HG03442 (cell line): ENCODE results near the gene FLOT2.
"Not testable (repeated sequence)": the region's sequence is repeated elsewhere in the genome, so short reads cannot be mapped to it uniquely, and the experiment has no call there.

Experiments used
- ATAC-seq: cut with Tn5 transposase; IDR thresholded peaks from one replicate; pipeline ENCODE4 v1.9.1; 2021; ENCODE audit warnings: mild to moderate bottlenecking, moderate library complexity; ENCODE audit not compliant: unreplicated experiment

Gene FLOT2

DNA sequence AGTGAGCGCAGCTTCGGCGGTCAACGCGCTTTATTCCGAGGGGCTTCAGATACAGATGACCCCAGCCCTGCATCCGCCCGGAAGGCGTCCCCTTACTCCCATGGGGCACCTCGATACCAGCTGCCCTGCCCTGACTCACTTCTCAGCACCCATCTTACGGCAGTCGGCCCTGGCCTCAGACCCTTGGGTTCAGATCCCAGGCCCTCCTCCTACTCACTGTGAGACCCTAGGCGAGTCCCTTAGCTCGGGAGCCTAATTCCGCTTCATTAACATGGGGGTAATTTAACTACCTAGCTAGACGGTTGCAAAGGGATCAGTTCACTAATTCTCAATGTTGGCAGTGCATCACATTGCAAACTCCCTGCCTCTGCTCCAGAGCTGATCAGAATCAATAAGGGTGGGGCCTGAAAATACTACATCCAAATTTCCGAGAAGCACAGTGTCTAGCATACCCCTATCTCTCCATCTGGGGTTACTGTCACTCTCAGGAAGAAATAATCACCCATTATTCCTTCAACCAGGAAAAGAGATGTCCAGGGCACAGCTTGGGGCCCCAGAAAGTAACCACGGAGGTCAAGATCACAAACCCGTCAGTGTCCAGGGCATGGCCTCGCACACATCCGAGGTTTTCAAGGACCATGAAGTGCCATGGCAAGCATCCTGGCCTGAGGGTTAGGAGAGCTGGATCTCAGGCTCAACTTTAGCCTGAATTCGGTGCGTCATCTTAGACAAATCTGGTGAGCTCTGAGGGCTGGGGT lies 415 bp upstream of the FLOT2 start:
- ATAC-seq: no peak

DNA sequence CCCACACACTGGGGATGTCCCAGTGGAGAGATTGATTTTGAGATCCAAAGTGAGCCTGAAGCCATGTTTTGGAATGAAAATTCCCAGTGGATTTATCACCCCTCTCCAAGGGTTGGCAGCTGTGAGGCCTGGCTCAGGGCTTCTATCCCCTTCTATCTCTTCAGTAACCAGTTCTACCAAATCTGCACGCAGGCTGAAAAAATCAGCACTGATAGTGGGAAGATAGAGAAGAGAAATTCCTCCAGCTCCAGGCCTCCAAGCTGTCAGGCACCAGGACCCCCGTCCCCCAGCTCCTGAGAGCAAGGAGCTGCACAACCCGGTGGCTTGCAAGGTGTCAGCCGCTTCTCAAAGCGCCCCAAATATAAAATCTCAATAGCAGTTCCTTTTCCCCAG lies 1.0 kb downstream of the FLOT2 start:
- no peak for ATAC-seq

DNA sequence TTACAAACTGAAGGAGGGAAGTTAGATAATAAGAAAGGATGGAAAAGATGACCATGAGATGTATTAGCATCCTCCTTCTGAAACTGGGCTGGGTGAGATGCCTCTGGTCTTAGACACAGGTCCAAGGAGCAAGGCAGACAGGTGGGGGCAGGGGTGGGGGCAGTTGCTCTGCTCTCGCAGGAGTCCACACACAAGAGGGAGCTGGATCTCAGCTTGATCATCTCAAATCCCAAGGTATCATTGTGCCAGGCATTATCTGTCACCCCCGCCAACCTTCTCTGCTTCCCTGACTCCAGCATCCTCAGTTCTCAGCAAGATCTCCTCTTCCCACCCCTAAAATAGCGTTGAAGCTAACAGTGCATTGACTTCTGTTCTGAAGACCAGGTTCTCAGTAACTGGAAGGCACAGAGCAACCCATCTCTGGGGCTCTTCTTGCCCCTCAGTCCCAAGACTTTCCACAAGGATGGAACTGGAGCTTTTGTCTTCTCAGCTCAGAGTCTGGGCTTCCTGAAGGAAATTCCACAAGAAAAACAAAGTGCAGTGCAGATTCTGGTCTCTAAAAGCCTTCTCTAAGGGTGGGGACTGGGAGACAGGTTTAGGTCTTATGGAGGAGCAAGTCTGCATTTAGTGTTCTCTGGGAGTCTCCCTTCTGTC lies 1.6 kb downstream of the FLOT2 start:
- ATAC-seq: no peak

DNA sequence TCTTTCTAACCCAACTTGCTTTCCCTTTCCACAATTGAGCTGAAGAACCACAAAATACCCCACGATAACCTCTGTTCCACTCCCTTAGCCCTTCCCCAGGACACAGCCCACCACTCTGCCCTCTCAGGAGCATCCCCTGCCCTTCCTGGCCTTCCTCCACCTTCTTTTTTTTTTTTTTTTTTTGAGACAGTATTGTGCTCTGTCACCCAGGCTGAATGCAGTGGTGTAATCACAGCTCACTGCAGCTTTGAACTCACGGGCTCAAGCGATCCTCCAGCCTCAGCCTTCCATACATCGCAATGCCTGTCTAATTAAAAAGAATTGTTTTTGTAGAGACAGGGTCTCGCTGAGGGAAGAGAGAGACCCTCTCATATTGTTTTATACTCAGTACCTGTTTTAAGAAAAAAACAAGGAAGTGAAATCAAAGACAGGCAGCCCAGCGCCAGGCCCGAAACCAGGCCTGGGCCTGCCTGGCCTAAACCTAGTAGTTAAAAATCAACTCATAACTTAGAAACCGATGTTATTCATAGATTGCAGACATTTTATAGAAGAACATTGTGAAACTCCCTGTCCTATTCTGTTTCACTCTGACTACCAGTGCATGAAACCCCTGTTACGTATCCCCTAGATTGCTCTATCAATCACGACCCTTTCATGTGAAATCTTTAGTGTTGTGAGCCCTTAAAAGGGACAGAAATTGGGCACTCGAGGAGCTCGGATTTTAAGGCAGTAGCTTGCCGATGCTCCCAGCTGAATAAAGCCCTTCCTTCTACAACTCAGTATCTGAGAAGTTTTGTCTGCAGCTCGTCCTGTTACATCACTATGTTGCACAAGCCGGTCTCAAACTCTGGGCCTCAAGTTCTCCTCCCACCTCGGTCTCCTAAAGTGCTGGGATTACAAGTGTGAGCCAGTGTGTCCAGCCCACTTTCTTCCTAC lies 4.0 kb downstream of the FLOT2 start:
- ATAC-seq: not testable (repeated sequence)

DNA sequence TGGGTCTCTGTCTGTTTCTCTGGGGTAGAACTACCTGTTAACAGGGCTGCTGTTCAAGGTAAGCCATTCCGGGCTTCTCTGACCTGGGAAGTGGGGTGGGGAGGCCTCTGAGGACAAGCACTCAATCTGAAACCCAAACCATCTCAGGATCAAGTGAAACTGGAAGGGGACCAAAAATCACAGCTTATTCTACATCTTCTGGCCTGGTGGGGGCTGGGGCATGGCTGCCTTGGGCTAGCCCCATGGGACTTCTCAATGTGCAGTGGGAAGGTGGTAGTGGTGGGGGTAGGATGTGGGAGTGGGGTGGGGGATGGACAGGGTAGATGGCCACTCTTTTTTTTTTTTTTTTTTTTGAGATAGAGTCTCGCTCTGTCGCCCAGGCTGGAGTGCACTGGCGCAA lies 5.5 kb downstream of the FLOT2 start:
- no peak for ATAC-seq

DNA sequence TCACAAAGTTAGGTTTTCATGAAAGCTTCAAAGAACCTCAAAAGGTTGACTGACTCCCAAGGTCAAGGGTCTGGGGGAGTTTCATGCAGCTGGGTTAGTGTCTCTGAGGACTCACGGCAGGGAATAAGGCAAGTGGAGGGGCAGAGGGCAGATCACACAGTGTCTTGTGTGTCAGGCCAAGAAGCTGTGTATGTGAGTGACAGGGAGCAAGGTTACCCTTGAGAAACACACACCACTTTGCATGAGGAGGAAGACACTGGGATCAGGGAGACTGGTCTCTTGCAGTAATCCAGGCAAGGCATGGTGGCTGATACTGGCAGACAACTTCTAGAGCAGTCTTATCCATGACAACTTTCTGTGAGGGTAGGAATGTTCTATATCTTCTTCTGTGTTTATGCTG lies 6.3 kb downstream of the FLOT2 start:
- no peak for ATAC-seq

DNA sequence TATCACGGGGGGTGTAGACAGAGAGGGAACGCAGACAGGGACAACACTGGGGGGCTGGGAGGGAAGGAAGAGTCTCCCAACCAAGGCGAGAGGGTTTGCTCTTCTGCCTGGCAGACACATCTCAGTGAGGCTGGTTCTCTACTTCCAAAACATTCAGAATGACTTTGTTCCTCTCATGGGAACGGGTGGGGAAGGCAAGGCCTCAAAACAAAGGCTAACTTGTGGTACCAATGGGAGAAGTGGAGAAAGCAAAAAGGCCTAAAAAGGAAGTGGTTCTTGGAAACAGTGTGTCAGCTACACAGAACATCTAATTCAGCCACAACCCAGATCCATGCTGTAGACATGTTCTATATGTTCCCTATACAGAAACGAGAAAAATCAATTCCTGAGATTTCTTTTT lies 7.5 kb downstream of the FLOT2 start:
- no peak for ATAC-seq

DNA sequence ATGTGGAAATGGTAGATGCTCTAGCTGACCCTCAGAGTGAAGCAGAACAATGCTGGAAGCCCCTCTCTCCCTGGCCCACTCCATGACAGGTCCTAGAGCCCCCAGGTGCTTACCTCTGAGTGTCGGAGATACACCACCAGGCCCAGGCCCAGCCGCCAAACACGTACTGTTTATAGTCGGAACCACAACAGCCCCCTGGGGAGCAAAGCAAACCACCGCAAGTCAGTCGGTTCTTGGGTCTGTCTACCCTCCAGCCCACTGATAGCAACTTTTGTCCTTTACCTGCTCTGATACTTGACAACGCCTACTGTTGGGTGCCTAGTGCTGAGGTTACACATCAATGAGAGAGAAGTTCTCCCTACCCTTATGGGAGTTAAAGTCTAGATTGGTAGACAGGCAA lies 8.7 kb downstream of the FLOT2 start:
- no peak for ATAC-seq

DNA sequence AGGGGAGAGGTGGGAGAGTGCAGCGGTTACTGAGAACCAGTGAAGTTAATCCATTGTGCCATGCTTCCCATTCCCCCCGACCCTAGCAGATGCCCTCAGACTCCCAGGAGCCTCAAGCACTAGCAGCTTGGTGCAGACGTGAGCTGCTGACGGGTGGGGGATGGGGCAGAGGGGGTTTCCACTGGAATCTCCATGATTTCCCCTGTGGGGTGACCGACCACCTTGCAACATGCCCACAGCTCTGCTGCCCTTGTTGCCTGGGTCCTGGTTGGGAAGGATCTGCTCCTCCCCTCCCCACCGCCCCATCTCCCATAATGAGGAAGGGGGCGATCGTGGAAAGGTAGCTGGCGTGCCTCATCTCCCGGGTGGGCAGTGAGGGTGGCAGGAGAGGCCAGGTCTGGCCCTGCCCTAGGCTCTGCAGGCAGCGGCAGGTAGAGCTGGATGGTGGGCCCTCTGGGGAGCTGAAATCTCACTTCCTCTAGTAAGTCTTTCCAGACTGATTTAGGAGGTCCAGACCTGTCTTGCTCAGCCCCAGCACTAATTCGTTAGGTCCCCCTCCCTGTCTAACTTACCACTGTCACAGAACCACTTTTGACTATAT lies 9.6 kb downstream of the FLOT2 start:
- no peak for ATAC-seq

DNA sequence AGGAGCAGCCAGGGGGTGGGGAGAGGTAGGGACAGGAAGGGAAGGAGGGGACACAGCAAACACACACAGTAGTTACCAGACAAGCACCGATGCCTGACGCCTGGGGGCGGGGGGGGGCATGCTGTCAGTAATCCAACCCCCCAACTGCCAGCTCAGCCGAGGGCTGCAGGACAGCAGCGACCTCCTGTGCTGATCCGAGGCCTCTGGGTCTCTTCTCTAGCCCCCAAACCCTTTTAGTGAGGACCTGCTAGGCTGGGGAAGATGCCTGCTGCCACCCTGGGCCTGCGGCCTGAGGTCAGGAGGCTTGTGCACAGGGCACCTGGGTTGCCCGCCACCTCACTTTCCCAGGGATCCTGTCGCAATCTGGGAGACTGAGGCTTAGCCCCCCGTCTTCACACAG lies 11.6 kb downstream of the FLOT2 start:
- ATAC-seq: no peak

DNA sequence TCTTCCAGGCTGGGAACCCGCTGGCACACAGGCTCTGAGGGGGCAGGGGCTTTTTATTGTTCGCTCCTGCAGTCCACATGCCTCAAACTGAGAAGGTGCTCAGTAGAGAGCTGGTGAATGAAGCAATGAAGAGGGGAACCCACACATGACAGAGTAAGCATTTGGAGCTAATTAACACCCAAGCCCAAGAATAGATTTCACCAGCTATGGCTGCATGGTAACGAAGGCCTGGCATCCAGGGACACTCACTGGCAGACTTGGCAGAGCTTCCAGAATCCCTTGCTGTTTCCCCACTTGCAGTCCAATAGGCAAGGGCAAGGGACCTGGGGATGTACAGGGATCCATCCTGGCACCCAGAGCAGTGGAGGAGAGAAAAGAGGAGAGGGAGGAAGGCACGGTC lies 12.2 kb downstream of the FLOT2 start:
- no peak for ATAC-seq

DNA sequence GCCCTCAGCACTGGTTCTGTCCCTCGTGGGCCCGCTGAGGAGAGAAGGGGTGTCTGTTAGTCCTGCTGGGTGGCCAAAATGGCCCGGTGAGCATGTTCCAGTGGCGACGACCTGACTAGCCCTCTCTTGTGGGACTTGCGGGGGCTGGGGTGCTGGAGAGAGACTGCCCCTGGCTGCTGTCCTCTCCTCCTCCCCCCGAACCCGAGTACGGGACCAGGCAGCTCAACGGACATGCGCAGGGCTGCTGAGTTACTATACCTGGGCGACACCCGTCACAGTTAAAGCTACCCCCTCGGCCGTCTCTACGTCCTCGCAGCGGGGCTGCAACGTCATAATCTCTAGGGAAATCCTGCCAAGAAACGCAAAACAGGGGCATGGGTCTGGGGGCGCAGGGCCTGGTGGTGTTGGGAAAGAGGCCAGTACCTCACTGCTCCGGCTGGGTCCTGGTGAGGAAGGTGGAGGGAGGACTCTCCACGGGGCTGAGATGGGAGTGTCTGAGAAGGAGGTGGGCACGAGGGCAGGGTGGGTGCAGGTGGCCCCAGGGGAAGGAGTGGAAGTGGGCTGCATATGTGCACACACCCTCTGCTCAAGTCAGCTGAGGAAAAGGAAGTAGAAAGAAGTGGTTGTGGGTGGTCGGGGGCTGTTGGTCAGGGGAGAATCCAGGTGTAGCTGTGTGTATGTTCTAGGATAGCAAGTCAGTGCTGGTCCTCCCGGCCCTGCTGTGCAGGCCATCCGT lies 13.4 kb downstream of the FLOT2 start:
- no peak for ATAC-seq

DNA sequence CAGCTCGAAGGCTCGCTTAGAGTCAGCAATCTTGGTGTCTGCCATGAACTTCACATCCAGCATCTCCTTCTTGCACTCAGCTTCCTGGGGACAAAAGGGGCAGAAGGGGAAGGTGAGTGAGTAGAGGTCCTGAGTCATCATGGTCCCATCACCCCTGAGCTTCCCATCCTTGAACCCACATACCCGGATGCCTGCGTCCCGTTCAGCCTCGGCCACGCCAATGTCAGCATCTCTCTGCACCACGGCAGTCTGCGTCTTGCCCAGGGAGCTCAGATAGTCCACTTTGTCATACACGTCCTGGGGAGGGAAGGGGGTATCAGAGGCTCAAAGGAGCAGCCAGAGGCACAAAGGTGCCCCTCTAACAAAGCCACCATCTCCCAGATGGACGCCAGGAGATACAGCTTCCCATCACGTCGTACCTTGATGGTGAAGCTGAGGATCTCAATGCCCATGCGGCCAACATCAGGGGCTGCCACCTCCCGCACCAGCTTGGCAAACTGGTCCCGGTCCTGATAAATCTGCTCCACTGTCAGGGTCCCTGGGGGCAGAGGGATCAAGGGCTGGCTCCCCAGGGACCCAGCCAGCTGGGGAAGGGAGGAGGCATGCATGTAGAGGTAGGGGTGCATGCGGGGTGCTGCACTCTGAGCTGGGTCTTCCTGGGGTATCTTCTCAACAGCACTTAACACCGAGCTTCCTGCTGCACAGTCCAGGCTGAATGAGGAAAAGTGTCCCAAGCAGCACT lies 15.2 kb downstream of the FLOT2 start:
- ATAC-seq: no peak

DNA sequence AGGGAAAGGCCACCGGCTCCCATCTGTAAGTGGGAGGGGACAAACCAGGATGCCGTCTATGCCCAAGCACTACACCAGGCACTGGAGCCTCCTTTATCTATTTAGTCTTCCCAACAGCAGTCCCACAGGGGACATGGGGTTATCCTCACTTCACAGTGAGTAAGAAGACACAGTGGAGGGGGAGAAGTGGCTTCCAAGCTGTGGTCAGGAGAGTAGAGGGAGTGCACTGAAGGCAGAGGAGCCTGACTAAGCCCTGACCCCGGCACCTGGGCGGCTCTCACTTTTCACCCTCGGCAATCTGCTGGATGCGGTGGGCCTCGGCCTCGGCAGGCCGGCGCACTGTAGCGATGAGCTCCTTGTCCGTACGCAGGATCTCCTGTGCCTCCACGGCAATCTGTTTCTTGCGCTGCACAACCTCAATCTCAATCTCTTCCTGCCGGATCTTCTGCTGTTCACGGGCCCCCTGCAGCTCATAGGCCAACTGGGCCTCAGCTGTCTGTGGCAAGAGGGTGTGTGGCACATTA lies 15.9 kb downstream of the FLOT2 start:
- no peak for ATAC-seq

DNA sequence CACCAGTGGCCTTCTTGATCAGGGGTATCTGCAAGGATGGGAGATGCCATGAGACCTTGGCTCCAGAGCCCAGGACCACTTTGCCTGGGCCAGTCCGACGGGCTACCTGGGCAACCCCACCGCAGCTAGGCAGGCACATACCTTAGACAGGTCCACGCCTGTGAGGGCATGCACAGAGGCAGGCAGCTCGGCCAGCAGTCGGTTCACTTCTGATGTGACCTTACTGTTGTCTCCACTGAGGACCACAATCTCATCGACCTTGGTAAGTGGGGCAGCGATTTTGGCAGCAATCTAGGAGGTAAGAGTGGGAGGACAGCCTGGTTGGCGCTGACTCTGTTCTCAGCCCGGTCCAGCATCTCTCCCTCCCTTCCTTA lies 17.0 kb downstream of the FLOT2 start:
- ATAC-seq: no peak

DNA sequence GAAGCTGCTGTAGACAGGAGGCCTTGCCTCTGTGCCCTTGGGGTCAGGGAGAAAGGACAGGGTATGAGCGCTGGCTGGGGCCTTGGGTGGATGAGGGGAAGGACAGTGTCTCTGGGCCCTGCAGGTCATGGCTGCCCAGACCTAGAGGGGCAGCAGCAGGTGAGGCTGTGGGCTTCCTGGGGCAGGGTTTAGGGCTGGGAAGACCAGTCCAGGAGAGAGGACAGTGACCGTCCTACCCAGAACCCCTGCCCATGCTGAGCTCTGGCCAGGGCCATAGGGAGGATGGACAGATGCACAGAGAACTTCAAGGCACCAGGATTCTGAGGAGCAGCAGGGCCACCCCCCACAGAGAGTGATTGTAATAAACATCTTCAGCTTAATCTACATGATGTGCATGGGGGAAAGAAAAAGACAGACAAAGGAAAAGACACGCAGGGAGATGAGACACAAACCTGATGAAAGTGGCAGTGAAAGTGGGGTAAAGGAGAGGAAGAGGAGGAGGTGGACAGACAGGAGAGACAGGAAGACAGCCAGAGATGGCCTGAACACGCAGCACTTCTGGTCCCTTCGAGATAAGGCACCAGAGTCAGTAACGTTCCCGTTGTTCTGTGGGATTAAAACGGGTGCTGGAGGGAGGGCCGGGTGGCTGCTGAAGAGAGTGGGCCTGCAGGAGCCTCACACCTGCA lies 17.5 kb downstream of the FLOT2 start:
- ATAC-seq: no peak

DNA sequence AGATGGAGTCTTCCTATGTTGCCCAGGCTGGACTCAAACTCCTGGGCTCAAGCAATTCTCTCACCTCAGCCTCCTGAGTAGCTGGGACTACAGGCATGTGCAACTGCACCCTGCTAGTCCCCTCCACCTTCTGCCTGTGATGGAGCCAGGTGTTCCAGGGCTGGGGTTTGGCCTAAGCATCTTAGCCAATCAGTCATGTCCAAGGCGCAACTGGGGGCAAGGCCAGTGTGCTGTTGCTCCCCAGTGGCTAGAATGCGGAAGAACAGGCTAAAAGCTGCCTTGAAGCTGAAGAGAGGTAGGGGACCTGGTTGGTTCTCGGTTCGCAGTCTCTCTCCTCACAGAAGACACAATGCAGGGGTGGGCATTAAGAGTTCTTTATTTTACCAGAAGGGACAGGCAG lies 18.6 kb downstream of the FLOT2 start:
- no peak for ATAC-seq

DNA sequence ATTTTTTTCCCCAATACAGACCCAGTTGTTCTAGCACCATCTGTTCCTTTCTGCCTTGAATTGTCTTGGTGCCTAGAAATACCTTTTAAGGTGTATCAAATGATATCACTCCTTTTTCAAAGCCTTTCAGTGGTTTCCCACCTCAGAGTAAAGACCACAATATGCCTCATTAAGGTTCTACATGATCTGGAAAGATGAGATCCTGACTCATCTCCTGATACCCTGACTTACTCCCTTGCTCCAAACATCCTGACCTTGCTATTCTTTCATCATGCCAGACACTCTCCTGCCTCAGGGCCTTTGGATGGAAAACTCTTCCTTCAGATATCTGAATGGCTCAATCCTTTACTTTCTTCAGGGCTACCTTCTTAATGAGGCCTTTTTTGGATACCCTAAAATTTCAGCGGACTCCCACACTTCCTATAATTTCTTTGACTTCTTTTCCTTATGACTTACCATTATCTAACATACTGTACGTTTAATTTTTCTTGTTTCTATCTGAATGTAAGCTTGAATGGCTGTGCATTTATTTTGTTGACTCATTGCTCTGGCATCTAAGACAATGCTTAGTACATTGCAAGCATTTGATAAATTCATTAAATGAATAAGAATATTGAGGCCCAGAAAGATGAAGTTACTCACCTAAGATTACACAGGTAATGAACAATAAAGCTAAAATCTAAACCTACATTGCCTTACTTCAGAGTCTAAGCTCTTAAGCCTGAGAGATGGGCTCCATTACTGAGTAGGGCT lies 19.2 kb downstream of the FLOT2 start:
- no peak for ATAC-seq
